ENCODE measurements around the gene SLC20A1.

Gene SLC20A1, protein sequence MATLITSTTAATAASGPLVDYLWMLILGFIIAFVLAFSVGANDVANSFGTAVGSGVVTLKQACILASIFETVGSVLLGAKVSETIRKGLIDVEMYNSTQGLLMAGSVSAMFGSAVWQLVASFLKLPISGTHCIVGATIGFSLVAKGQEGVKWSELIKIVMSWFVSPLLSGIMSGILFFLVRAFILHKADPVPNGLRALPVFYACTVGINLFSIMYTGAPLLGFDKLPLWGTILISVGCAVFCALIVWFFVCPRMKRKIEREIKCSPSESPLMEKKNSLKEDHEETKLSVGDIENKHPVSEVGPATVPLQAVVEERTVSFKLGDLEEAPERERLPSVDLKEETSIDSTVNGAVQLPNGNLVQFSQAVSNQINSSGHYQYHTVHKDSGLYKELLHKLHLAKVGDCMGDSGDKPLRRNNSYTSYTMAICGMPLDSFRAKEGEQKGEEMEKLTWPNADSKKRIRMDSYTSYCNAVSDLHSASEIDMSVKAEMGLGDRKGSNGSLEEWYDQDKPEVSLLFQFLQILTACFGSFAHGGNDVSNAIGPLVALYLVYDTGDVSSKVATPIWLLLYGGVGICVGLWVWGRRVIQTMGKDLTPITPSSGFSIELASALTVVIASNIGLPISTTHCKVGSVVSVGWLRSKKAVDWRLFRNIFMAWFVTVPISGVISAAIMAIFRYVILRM
- 178 to 467 (median 287) reads per million in 3 donors for total RNA-seq

- peak; percentile 97 to 99 (median 97) for DNase-seq
- Histone ChIP-seq H3K4me1 (ENCODE audit: control insufficient read depth, insufficient read depth, low read length, poor library complexity, severe bottlenecking) (peaks cover 34% of the 10 kb centered on the region), H3K36me3 (ENCODE audit: control insufficient read depth, insufficient read depth, low read length) (peaks cover 6% of the 10 kb centered on the region), H3K9me3 (ENCODE audit: control insufficient read depth, low read length) (no peaks in the 10 kb centered on the region), H3K27ac (ENCODE audit: insufficient read depth, low read length, poor library complexity, severe bottlenecking) (peak within 1 kb of the TSS; percentile 90), H3K27me3 (replicated peaks; ENCODE audit: control insufficient read depth, insufficient read depth, low read length, poor library complexity, severe bottlenecking) (no peaks in the 10 kb centered on the region), H3K4me3 (ENCODE audit: insufficient read depth, low read depth, low read length, poor library complexity, severe bottlenecking) (peak within 1 kb of the TSS; percentile 90)
Measured at GRCh38 chr2:112645310-112646101, at the start of gene SLC20A1. SLC20A1 (plus strand) TSS chr2:112645939; CDS start chr2:112646829, 890 bp downstream.

GRCh38 chr2:112597537-112598322, 48.0 kb upstream of the SLC20A1 start:
- Histone ChIP-seq H3K27ac (ENCODE audit: insufficient read depth, low read length, poor library complexity, severe bottlenecking) (no peak overlapping the region), H3K9me3 (ENCODE audit: control insufficient read depth, low read length) (no peaks in the 10 kb centered on the region), H3K4me3 (ENCODE audit: insufficient read depth, low read depth, low read length, poor library complexity, severe bottlenecking) (no peak overlapping the region), H3K4me1 (ENCODE audit: control insufficient read depth, insufficient read depth, low read length, poor library complexity, severe bottlenecking) (peaks cover 2% of the 10 kb centered on the region), H3K36me3 (ENCODE audit: control insufficient read depth, insufficient read depth, low read length) (no peaks in the 10 kb centered on the region), H3K27me3 (replicated peaks; ENCODE audit: control insufficient read depth, insufficient read depth, low read length, poor library complexity, severe bottlenecking) (no peaks in the 10 kb centered on the region)
- DNase-seq, result no peak

GRCh38 chr2:112600634-112601033, 45.1 kb upstream of the SLC20A1 start:
- no peak overlapping the region for H3K27ac ChIP-seq (ENCODE audit: insufficient read depth, low read length, poor library complexity, severe bottlenecking)
- H3K9me3 ChIP-seq (ENCODE audit: control insufficient read depth, low read length), result no peaks in the 10 kb centered on the region
- DNase-seq, result no peak
- no peaks in the 10 kb centered on the region for H3K27me3 ChIP-seq (replicated peaks; ENCODE audit: control insufficient read depth, insufficient read depth, low read length, poor library complexity, severe bottlenecking)
- peaks cover 2% of the 10 kb centered on the region for H3K4me1 ChIP-seq (ENCODE audit: control insufficient read depth, insufficient read depth, low read length, poor library complexity, severe bottlenecking)
- no peak overlapping the region for H3K4me3 ChIP-seq (ENCODE audit: insufficient read depth, low read depth, low read length, poor library complexity, severe bottlenecking)
- no peaks in the 10 kb centered on the region for H3K36me3 ChIP-seq (ENCODE audit: control insufficient read depth, insufficient read depth, low read length)

DNA sequence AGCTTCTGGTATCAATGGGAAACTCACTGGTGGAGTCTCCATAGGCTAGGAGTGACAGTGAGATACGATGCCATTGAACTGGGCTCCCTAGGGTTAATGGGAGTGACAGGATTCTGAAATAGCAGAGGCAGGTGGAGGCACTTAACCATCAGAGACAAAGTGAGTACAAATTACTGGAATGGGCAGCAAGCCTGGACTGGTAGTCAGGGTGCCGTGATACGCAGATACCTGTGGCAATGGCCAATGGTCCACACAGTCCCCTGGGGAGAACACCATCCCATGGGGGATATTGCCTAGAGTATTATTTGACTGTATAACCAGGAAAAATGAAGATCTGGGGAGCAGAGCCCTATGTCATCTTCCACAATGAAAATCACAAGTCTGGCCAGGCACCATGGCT, 44.0 kb upstream of the SLC20A1 start:
- Histone ChIP-seq H3K4me1 (ENCODE audit: control insufficient read depth, insufficient read depth, low read length, poor library complexity, severe bottlenecking) (peaks cover 2% of the 10 kb centered on the region), H3K9me3 (ENCODE audit: control insufficient read depth, low read length) (no peaks in the 10 kb centered on the region), H3K36me3 (ENCODE audit: control insufficient read depth, insufficient read depth, low read length) (no peaks in the 10 kb centered on the region), H3K27ac (ENCODE audit: insufficient read depth, low read length, poor library complexity, severe bottlenecking) (no peak overlapping the region), H3K4me3 (ENCODE audit: insufficient read depth, low read depth, low read length, poor library complexity, severe bottlenecking) (no peak overlapping the region), H3K27me3 (replicated peaks; ENCODE audit: control insufficient read depth, insufficient read depth, low read length, poor library complexity, severe bottlenecking) (no peaks in the 10 kb centered on the region)
- DNase-seq, result no peak

GRCh38 chr2:112602917-112603316, 42.8 kb upstream of the SLC20A1 start:
- Histone ChIP-seq H3K9me3 (ENCODE audit: control insufficient read depth, low read length) (no peaks in the 10 kb centered on the region), H3K27ac (ENCODE audit: insufficient read depth, low read length, poor library complexity, severe bottlenecking) (no peak overlapping the region), H3K4me1 (ENCODE audit: control insufficient read depth, insufficient read depth, low read length, poor library complexity, severe bottlenecking) (peaks cover 2% of the 10 kb centered on the region), H3K27me3 (replicated peaks; ENCODE audit: control insufficient read depth, insufficient read depth, low read length, poor library complexity, severe bottlenecking) (no peaks in the 10 kb centered on the region), H3K36me3 (ENCODE audit: control insufficient read depth, insufficient read depth, low read length) (no peaks in the 10 kb centered on the region), H3K4me3 (ENCODE audit: insufficient read depth, low read depth, low read length, poor library complexity, severe bottlenecking) (no peak overlapping the region)
- no peak for DNase-seq

- H3K4me1 ChIP-seq (ENCODE audit: control insufficient read depth, insufficient read depth, low read length, poor library complexity, severe bottlenecking), result peaks cover 2% of the 10 kb centered on the region
- H3K4me3 ChIP-seq (ENCODE audit: insufficient read depth, low read depth, low read length, poor library complexity, severe bottlenecking), result no peak overlapping the region
- no peak for DNase-seq
- no peak overlapping the region for H3K27ac ChIP-seq (ENCODE audit: insufficient read depth, low read length, poor library complexity, severe bottlenecking)
- no peaks in the 10 kb centered on the region for H3K27me3 ChIP-seq (replicated peaks; ENCODE audit: control insufficient read depth, insufficient read depth, low read length, poor library complexity, severe bottlenecking)
- H3K9me3 ChIP-seq (ENCODE audit: control insufficient read depth, low read length), result no peaks in the 10 kb centered on the region
- H3K36me3 ChIP-seq (ENCODE audit: control insufficient read depth, insufficient read depth, low read length), result no peaks in the 10 kb centered on the region
Measured at GRCh38 chr2:112603731-112604130, 42.0 kb upstream of the SLC20A1 start.

GRCh38 chr2:112604952-112605351, 40.8 kb upstream of the SLC20A1 start:
- H3K27ac ChIP-seq (ENCODE audit: insufficient read depth, low read length, poor library complexity, severe bottlenecking), result no peak overlapping the region

DNA sequence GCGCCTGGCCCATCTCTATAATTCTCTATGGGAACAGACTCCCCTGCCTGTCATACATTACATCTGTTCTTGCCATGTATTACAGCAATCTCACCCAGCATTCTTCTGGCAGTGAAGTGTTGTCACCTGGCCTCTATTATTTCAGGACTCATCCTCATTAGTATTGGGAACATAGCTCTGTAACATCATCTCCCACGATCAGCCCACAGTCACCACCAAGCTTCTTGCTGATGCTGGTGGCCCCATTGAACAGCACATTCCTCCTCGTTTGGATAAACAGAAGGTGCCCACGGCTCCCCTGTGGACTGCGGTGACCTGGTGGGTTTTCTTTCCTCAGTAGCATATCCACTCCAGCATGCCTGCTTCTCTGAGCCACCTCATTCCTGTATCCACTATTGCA, 39.8 kb upstream of the SLC20A1 start:
- Histone ChIP-seq H3K4me1 (ENCODE audit: control insufficient read depth, insufficient read depth, low read length, poor library complexity, severe bottlenecking) (no peaks in the 10 kb centered on the region), H3K9me3 (ENCODE audit: control insufficient read depth, low read length) (no peaks in the 10 kb centered on the region), H3K27me3 (replicated peaks; ENCODE audit: control insufficient read depth, insufficient read depth, low read length, poor library complexity, severe bottlenecking) (no peaks in the 10 kb centered on the region), H3K36me3 (ENCODE audit: control insufficient read depth, insufficient read depth, low read length) (no peaks in the 10 kb centered on the region), H3K27ac (ENCODE audit: insufficient read depth, low read length, poor library complexity, severe bottlenecking) (no peak overlapping the region), H3K4me3 (ENCODE audit: insufficient read depth, low read depth, low read length, poor library complexity, severe bottlenecking) (no peak overlapping the region)
- DNase-seq, result no peak

More at GRCh38 chr2:112604952-112605351, 40.8 kb upstream of the SLC20A1 start:
- no peak for DNase-seq
- Histone ChIP-seq H3K27me3 (replicated peaks; ENCODE audit: control insufficient read depth, insufficient read depth, low read length, poor library complexity, severe bottlenecking) (no peaks in the 10 kb centered on the region), H3K36me3 (ENCODE audit: control insufficient read depth, insufficient read depth, low read length) (no peaks in the 10 kb centered on the region), H3K4me1 (ENCODE audit: control insufficient read depth, insufficient read depth, low read length, poor library complexity, severe bottlenecking) (peaks cover under 1% of the 10 kb centered on the region), H3K9me3 (ENCODE audit: control insufficient read depth, low read length) (no peaks in the 10 kb centered on the region), H3K4me3 (ENCODE audit: insufficient read depth, low read depth, low read length, poor library complexity, severe bottlenecking) (no peak overlapping the region)

DNA sequence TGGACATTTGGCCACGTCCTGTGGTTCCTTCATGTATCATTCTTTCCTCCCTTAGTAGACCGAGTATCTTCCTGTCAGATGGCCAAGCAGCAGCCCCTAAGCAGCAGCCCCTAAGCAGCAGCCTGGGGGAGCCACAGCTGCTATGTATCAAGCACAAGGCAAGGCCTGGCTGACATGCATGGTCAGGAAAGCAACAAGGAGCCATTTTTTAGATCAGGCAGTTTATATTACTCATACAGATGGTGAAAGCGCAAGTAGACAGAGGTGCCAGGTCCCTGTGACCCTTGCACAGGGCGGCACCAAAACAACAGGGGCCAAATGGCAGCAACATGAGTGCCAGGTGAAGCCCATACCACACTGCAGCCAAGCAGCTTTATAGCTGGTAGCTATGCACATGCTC, 39.2 kb upstream of the SLC20A1 start:
- Histone ChIP-seq H3K9me3 (ENCODE audit: control insufficient read depth, low read length) (no peaks in the 10 kb centered on the region), H3K36me3 (ENCODE audit: control insufficient read depth, insufficient read depth, low read length) (no peaks in the 10 kb centered on the region), H3K27ac (ENCODE audit: insufficient read depth, low read length, poor library complexity, severe bottlenecking) (no peak overlapping the region), H3K4me3 (ENCODE audit: insufficient read depth, low read depth, low read length, poor library complexity, severe bottlenecking) (no peak overlapping the region), H3K27me3 (replicated peaks; ENCODE audit: control insufficient read depth, insufficient read depth, low read length, poor library complexity, severe bottlenecking) (no peaks in the 10 kb centered on the region), H3K4me1 (ENCODE audit: control insufficient read depth, insufficient read depth, low read length, poor library complexity, severe bottlenecking) (no peaks in the 10 kb centered on the region)
- no peak for DNase-seq
